Left ventricle myocardium inferior (tissue), 1 donor: ENCODE measurements around the gene NXNL2. TPM values are rescaled to one million over a fixed set of nuclear protein-coding genes. Genes with fewer than 3 reads are reported as not detected.

Experiments
- DNase-seq: peaks from one replicate; pipeline ENCODE4 v3.0.0-alpha.2; 2020
- H3K27ac ChIP-seq: fragments of 200-600 bp; replicated peaks from 2 replicates; pipeline ENCODE4 v1.8.0; 2021
- H3K27me3 ChIP-seq: fragments of 200-600 bp; 2 replicates; pipeline ENCODE4 v1.8.0; 2021; ENCODE audit warnings: low read depth
- H3K36me3 ChIP-seq: fragments of 200-600 bp; 2 replicates; pipeline ENCODE4 v1.8.0; 2021
- H3K4me1 ChIP-seq: fragments of 200-600 bp; 2 replicates; pipeline ENCODE4 v1.8.0; 2021
- H3K4me3 ChIP-seq: fragments of 200-600 bp; 2 replicates; pipeline ENCODE4 v1.8.0; 2021; ENCODE audit warnings: mild to moderate bottlenecking, moderate library complexity
- H3K9me3 ChIP-seq: fragments of 200-600 bp; replicated peaks from 2 replicates; pipeline ENCODE4 v1.8.0; 2021
- CTCF ChIP-seq: fragments of 200-600 bp; IDR thresholded peaks from 2 replicates; pipeline ENCODE4 v1.8.0; 2021; ENCODE audit warnings: antibody characterized with exemption, mild to moderate bottlenecking, borderline replicate concordance
- intact Hi-C: fragments of 100-400 bp; cut with micrococcal nuclease; formaldehyde crosslinking; loops from one replicate; pipeline ENCODE4 v1.11.0; 2022
- total RNA-seq: library from RNA; stranded (reverse); fragmentation: NEBNext Ultra II Directional; extraction: Animal tissue kit (Norgen Biotek cat#: 25700); gene quantifications from one replicate; pipeline ENCODE4 v1.2.1, GENCODE V29; 2021
- donor health status: DM: no; HTN: yes; CAD: no; lungs with severe emphysema.

NXNL2 gene
- total RNA-seq, 1 donor from 2014 or later: 0.30 TPM

GRCh38 chr9:88587885-88588649, 53.1 kb downstream of the NXNL2 start:
- Histone ChIP-seq H3K27ac (no peak overlapping the region), H3K9me3 (no peaks in the 10 kb centered on the region), H3K4me3 (no peak overlapping the region), H3K27me3 (peaks cover 12% of the 10 kb centered on the region), H3K36me3 (no peaks in the 10 kb centered on the region), H3K4me1 (peaks cover 8% of the 10 kb centered on the region)
- no peak for DNase-seq
- TF ChIP-seq CTCF: no peak
- intact Hi-C loops: no loop called here

GRCh38 chr9:88589656-88590055, 54.7 kb downstream of the NXNL2 start:
- Histone ChIP-seq H3K9me3 (no peaks in the 10 kb centered on the region), H3K4me3 (no peak overlapping the region), H3K4me1 (peaks cover 2% of the 10 kb centered on the region), H3K27me3 (peaks cover 17% of the 10 kb centered on the region), H3K36me3 (no peaks in the 10 kb centered on the region), H3K27ac (no peak overlapping the region)
- intact Hi-C loops: no loop called here
- DNase-seq: no peak
- no peak for TF ChIP-seq CTCF

- Histone ChIP-seq H3K27ac (no peak overlapping the region), H3K36me3 (no peaks in the 10 kb centered on the region), H3K4me3 (no peak overlapping the region), H3K9me3 (no peaks in the 10 kb centered on the region), H3K27me3 (peaks cover 17% of the 10 kb centered on the region), H3K4me1 (no peaks in the 10 kb centered on the region)
- TF ChIP-seq CTCF: no peak
- DNase-seq: no peak
- intact Hi-C loops: no loop called here
Measured at GRCh38 chr9:88590558-88591146, 55.7 kb downstream of the NXNL2 start.

- H3K27ac ChIP-seq: no peak overlapping the region
- peak; percentile 74 for TF ChIP-seq CTCF
- intact Hi-C loops: loop anchor here (2.0 kb wide), 1 partner anchor 407 kb away; no protein-coding TSS in a partner anchor
Measured at GRCh38 chr9:88593537-88594185, 58.7 kb downstream of the NXNL2 start.

More at GRCh38 chr9:88593537-88594185, 58.7 kb downstream of the NXNL2 start:
- Histone ChIP-seq H3K27me3 (peaks cover 23% of the 10 kb centered on the region), H3K36me3 (no peaks in the 10 kb centered on the region), H3K4me1 (no peaks in the 10 kb centered on the region), H3K9me3 (no peaks in the 10 kb centered on the region), H3K4me3 (no peak overlapping the region)
- DNase-seq: no peak

Other genes starting within 250 kb of the NXNL2 start
- gene SPIN1, start 146.7 kb upstream of the NXNL2 start, total RNA-seq: 55.8 TPM